Epithelial cell of proximal tubule (primary cell): ENCODE measurements around the gene TPRN. TPM values are rescaled to one million over a fixed set of nuclear protein-coding genes. Genes with fewer than 3 reads are reported as not detected.

Experiments used
- DNase-seq: peaks from one replicate; pipeline ENCODE4 v3.0.0-alpha.2; 2011; ENCODE audit warnings: low read depth
- H3K4me3 ChIP-seq: 2 replicates; pipeline ENCODE4 v1.5.1; 2011; ENCODE audit warnings: low read depth, mild to moderate bottlenecking, low read length
- CTCF ChIP-seq: conservative IDR thresholded peaks from 2 replicates; pipeline ENCODE4 v1.5.1; 2012; ENCODE audit warnings: low read depth, mild to moderate bottlenecking, low read length
- total RNA-seq: library from RNA; depleted of rRNA; stranded (reverse); fragments of >200 nt; gene quantifications from 2 replicates; pipeline ENCODE4 v1.2.3, GENCODE V29; 2015

Gene TPRN
- total RNA-seq, 1 donor from 2014 or later = 10.5 TPM

GRCh38 chr9:137162505-137163364 lies 37.8 kb downstream of the TPRN start:
- DNase-seq = no peak
- TF ChIP-seq CTCF = peak; percentile 22
- peak overlapping the region; percentile 38 for H3K4me3 ChIP-seq

- TF ChIP-seq CTCF = no peak
- DNase-seq = no peak
- no peak overlapping the region for H3K4me3 ChIP-seq
Observed at GRCh38 chr9:137161558-137162486, 38.7 kb downstream of the TPRN start.

- no peak for DNase-seq
- H3K4me3 ChIP-seq = no peak overlapping the region
- no peak for TF ChIP-seq CTCF
Observed at GRCh38 chr9:137160716-137161557, 39.6 kb downstream of the TPRN start.

- H3K4me3 ChIP-seq = no peak overlapping the region
- TF ChIP-seq CTCF = no peak
Observed at GRCh38 chr9:137160054-137160425, 40.5 kb downstream of the TPRN start.

GRCh38 chr9:137159105-137160053 lies 41.2 kb downstream of the TPRN start:
- DNase-seq = no peak
- no peak overlapping the region for H3K4me3 ChIP-seq
- TF ChIP-seq CTCF = no peak

More at GRCh38 chr9:137160054-137160425, 40.5 kb downstream of the TPRN start:
- DNase-seq = no peak
